Vagina (tissue), 2 donors: ENCODE measurements around the gene F2RL3. TPM values are rescaled to one million over a fixed set of nuclear protein-coding genes. Genes with fewer than 3 reads are reported as not detected.
A peak's percentile ranks its signal among the peaks of the same experiment; 100 is the strongest.

ENCODE experiments used
- DNase-seq, 2 donors: peaks; one replicate each; pipeline ENCODE4 v3.0.0-alpha.2; 2017; ENCODE audit errors: extremely low spot score in 2 of 2
- H3K27ac ChIP-seq: fragments of 200-600 bp; sonication (generic); one replicate; pipeline ENCODE4 v1.5.1; 2019
- H3K27me3 ChIP-seq: fragments of 200-600 bp; sonication (generic); one replicate; pipeline ENCODE4 v1.5.1; 2019
- H3K36me3 ChIP-seq, 2 donors: fragments of 200-600 bp; sonication (generic); one replicate each; pipeline ENCODE4 v1.5.1; 2017 to 2019
- H3K4me1 ChIP-seq: fragments of 200-600 bp; sonication (generic); one replicate; pipeline ENCODE4 v1.5.1; 2019
- H3K4me3 ChIP-seq, 2 donors: fragments of 200-600 bp; sonication (generic); 1 replicate in 1 of 2; 2 replicates in 1 of 2; pipeline ENCODE4 v1.5.1; 2016 to 2019
- H3K9me3 ChIP-seq: fragments of 200-600 bp; sonication (generic); one replicate; pipeline ENCODE4 v1.5.1; 2019
- CTCF ChIP-seq, 3 experiments: fragments of 450-650 bp in 2 of 3; fragments of 200-600 bp in 1 of 3; sonication (generic) in 1 of 3; IDR thresholded peaks; one replicate each; pipeline ENCODE4 v1.5.1; 2017 to 2019; ENCODE audit warnings: antibody characterized with exemption in 3 of 3, mild to moderate bottlenecking in 2 of 3, moderate library complexity in 2 of 3
- POLR2A ChIP-seq, 2 donors: fragments of 450-650 bp; IDR thresholded peaks; one replicate each; pipeline ENCODE4 v1.6.1; 2017; ENCODE audit warnings: antibody characterized with exemption in 2 of 2, mild to moderate bottlenecking in 2 of 2, moderate library complexity in 2 of 2
- POLR2AphosphoS5 ChIP-seq, 2 donors: sonication (generic); formaldehyde crosslinking; IDR thresholded peaks; one replicate each; pipeline ENCODE4 v1.9.0; 2017; ENCODE audit warnings: antibody characterized with exemption in 2 of 2, mild to moderate bottlenecking in 2 of 2, low read depth in 1 of 2; ENCODE audit not compliant: insufficient read depth in 1 of 2
- intact Hi-C: fragments of 100-400 bp; cut with DNase I; formaldehyde crosslinking; loops from one replicate; pipeline ENCODE4 v1.15.1; 2023
- total RNA-seq: library from RNA; depleted of rRNA; stranded (reverse); fragments of >200 nt; gene quantifications from one replicate; pipeline ENCODE4 v1.2.3, GENCODE V29; 2016

Gene F2RL3
- total RNA-seq, 1 donor from 2014 or later: 8.3 TPM

GRCh38 chr19:16880884-16881554 is 7.8 kb upstream of the F2RL3 start:
- Histone ChIP-seq H3K9me3 (peaks cover 10% of the 10 kb centered on the region), H3K4me1 (no peaks in the 10 kb centered on the region), H3K27me3 (no peaks in the 10 kb centered on the region), H3K36me3 (peaks cover 0 to 47% of the 10 kb centered on the region in 2 donors), H3K27ac (no peak overlapping the region), H3K4me3 (no peak overlapping the region)
- no peak for TF ChIP-seq POLR2A (IDR thresholded peaks at IDR 0.05)
- TF ChIP-seq POLR2AphosphoS5 (IDR thresholded peaks at IDR 0.05; ENCODE audit: insufficient read depth in 1 of 2, low read depth in 1 of 2): no peak
- TF ChIP-seq CTCF (IDR thresholded peaks at IDR 0.05): no peak
- no peak for DNase-seq
- intact Hi-C loops: no loop called here

DNA sequence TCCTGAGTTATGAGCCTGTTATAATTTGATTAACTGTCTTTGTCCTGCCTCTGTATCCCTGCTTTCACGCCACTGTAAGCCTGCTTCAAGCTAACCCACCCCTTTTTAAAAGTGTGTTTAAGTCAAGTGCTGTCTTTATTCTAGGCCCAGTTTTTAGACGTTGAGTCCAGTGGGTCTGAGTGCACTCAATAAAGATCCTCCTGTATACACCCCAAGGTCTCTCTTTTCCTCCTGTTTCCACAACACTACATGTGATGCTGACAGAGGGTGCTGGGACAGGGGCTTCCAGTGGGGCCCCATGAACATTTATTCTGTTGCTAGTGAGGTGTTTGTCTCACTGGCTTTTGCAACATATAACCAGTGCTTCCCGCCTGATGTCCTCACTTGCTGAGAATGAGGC is 6.7 kb upstream of the F2RL3 start:
- peaks cover 0 to 36% of the 10 kb centered on the region in 2 donors for H3K36me3 ChIP-seq
- H3K4me1 ChIP-seq: no peaks in the 10 kb centered on the region
- H3K27me3 ChIP-seq: no peaks in the 10 kb centered on the region
- no peak for DNase-seq
- no peak overlapping the region for H3K27ac ChIP-seq
- intact Hi-C loops: no loop called here
- no peak for TF ChIP-seq POLR2A (IDR thresholded peaks at IDR 0.05)
- no peak for TF ChIP-seq POLR2AphosphoS5 (IDR thresholded peaks at IDR 0.05; ENCODE audit: insufficient read depth in 1 of 2, low read depth in 1 of 2)
- no peak for TF ChIP-seq CTCF (IDR thresholded peaks at IDR 0.05)
- no peak overlapping the region for H3K4me3 ChIP-seq
- H3K9me3 ChIP-seq: peaks cover 10% of the 10 kb centered on the region

DNA sequence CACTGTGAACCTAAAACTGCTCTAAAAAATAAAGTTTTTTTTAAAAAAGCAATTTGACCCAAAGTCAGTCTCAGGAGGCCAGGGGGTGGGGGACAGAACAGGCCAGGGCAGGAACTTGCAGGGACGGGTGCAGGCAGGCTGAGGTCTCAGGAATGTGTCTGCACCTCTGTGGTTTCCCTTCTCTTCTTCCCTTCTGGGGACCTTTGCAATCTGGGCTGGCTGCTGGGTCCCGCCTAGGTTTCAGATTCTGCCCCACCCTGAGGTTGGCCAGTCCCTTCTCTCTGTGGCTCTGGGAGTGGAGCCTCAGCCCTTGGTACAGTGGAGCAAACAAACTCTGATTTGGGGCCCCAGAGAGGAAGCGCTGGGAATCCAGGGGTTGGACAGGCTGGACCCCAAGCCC is 5.3 kb upstream of the F2RL3 start:
- intact Hi-C loops: no loop called here
- Histone ChIP-seq H3K4me3 (no peak overlapping the region), H3K9me3 (peaks cover 10% of the 10 kb centered on the region), H3K36me3 (peaks cover 0 to 22% of the 10 kb centered on the region in 2 donors), H3K27ac (no peak overlapping the region), H3K27me3 (no peaks in the 10 kb centered on the region), H3K4me1 (peaks cover 11% of the 10 kb centered on the region)
- DNase-seq: no peak
- no peak for TF ChIP-seq POLR2A (IDR thresholded peaks at IDR 0.05)
- TF ChIP-seq POLR2AphosphoS5 (IDR thresholded peaks at IDR 0.05; ENCODE audit: insufficient read depth in 1 of 2, low read depth in 1 of 2): no peak
- TF ChIP-seq CTCF (IDR thresholded peaks at IDR 0.05): no peak

- intact Hi-C loops: no loop called here
- Histone ChIP-seq H3K4me3 (no peak overlapping the region), H3K9me3 (peaks cover 10% of the 10 kb centered on the region), H3K27ac (no peak overlapping the region), H3K36me3 (peaks cover 0 to 6% of the 10 kb centered on the region in 2 donors), H3K4me1 (peaks cover 21% of the 10 kb centered on the region), H3K27me3 (no peaks in the 10 kb centered on the region)
- no peak for DNase-seq
- TF ChIP-seq CTCF (IDR thresholded peaks at IDR 0.05) (no peak), POLR2AphosphoS5 (IDR thresholded peaks at IDR 0.05; ENCODE audit: insufficient read depth in 1 of 2, low read depth in 1 of 2) (no peak), POLR2A (IDR thresholded peaks at IDR 0.05) (no peak)
Measured at GRCh38 chr19:16885166-16885565, 3.6 kb upstream of the F2RL3 start.

DNA sequence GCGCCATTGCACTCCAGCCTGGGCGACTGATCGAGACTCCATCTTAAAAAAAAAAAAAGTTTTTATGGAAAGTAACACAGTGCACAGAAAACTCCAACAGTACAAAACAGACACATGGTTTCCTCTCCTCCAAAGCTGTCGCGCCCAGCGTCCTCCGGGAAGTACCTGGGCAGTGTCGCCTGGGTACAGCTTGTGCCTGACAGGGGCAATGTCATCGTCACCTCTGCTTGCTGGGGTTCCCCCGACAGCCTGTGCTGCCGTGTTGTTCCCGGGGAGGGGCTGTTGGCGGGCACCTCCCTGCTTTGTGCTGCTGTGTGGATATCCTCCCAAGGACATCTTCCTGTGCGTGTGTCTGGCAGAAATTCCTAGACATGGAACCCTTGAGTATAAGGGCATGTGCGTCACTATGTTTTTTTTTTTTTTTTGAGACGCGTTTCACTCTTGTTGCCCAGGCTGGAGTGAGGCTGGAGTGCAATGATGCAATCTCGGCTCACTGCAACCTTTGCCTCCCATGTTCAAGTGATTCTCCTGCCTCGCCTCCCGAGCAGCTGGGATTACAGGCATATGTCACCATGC is 2.4 kb upstream of the F2RL3 start:
- Histone ChIP-seq H3K27me3 (no peaks in the 10 kb centered on the region), H3K4me3 (no peak overlapping the region), H3K36me3 (no peaks in the 10 kb centered on the region), H3K27ac (no peak overlapping the region), H3K9me3 (peaks cover 10% of the 10 kb centered on the region), H3K4me1 (peaks cover 21% of the 10 kb centered on the region)
- DNase-seq: no peak
- no peak for TF ChIP-seq CTCF (IDR thresholded peaks at IDR 0.05)
- TF ChIP-seq POLR2AphosphoS5 (IDR thresholded peaks at IDR 0.05; ENCODE audit: insufficient read depth in 1 of 2, low read depth in 1 of 2): peak; percentile 82 to 85
- no peak for TF ChIP-seq POLR2A (IDR thresholded peaks at IDR 0.05)
- intact Hi-C loops: no loop called here
